ENCODE measurements around the gene TTN. TPM values are rescaled to one million over a fixed set of nuclear protein-coding genes. Genes with fewer than 3 reads are reported as not detected.

Gene TTN
- total and polyA plus RNA-seq, 2 of the 8 experiments (the other 6 are each of a cell fraction or from before 2014, with no cell fraction given) = 0.30 to 9.7 TPM

DNA sequence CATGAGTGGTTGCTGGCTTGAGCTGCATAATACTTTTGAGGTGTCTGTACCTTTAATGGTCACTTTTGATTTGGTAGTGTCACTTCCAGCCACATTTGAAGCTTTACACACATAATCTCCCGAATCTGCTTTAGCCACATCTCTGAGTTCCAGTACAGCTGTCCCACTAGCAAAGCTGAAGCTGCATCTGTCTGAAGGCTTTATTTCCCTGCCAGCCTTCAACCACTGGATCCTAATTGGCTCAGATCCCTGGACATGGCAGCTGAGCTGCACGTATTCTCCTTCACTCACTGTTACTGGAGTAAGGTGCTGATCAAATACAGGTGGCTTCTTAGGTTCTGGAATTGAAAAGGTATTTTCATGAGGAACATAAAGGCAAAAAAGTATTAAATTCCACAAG, 99.7 kb downstream of the TTN start:
- Histone ChIP-seq H3K27me3 (replicated peaks in 1 of 4; ENCODE audit: control insufficient read depth in 3 of 4, extremely low read depth in 1 of 4, insufficient read depth in 3 of 4, low read length in 3 of 4) (no peaks in the 10 kb centered on the region), H3K9me3 (ENCODE audit: insufficient read depth in 2 of 2, low read depth in 1 of 2, low read length in 1 of 2) (no peaks in the 10 kb centered on the region), H2AFZ (ENCODE audit: low read length) (no peak overlapping the region), H3K23me2 (ENCODE audit: low read depth, low read length) (no peaks in the 10 kb centered on the region), H2BK20ac (ENCODE audit: low read length) (no peak overlapping the region), H3K18ac (ENCODE audit: extremely low read depth, low read length) (no peak overlapping the region), H3K9ac (replicated peaks in 1 of 4; ENCODE audit: extremely low read depth in 1 of 4, low read depth in 3 of 4, low read length in 3 of 4) (no peak overlapping the region), H3K56ac (replicated peaks; ENCODE audit: insufficient read length, low read depth, low read length) (no peak overlapping the region), H3K4me3 (ENCODE audit: extremely low read depth in 1 of 4, insufficient read depth in 2 of 4, low read depth in 3 of 4, low read length in 4 of 4) (no peak overlapping the region), H4K20me1 (replicated peaks in 1 of 2; ENCODE audit: control insufficient read depth in 1 of 2, insufficient read depth in 2 of 2, low read length in 2 of 2) (no peaks in the 10 kb centered on the region), H3K4me2 (ENCODE audit: insufficient read depth in 1 of 2, low read depth in 2 of 2, low read length in 2 of 2) (no peak overlapping the region), H3K27ac (ENCODE audit: low read depth, low read length) (no peak overlapping the region), H3K79me1 (ENCODE audit: low read depth, low read length) (no peaks in the 10 kb centered on the region), H2BK15ac (ENCODE audit: low read length) (no peak overlapping the region), H2BK120ac (replicated peaks; ENCODE audit: low read depth, low read length) (no peak overlapping the region), H2BK5ac (ENCODE audit: low read depth, low read length) (no peak overlapping the region), H2BK12ac (ENCODE audit: low read depth, low read length) (no peak overlapping the region), H3K79me2 (ENCODE audit: control insufficient read depth in 1 of 2, insufficient read depth in 2 of 2, low read length in 2 of 2) (no peaks in the 10 kb centered on the region), H4K5ac (ENCODE audit: insufficient read length, low read depth, low read length) (no peak overlapping the region), H4K8ac (ENCODE audit: extremely low read depth, insufficient read depth, low read length) (no peak overlapping the region), H3K23ac (ENCODE audit: insufficient read length) (no peak overlapping the region), H3K4me1 (replicated peaks in 1 of 4; ENCODE audit: control insufficient read depth in 3 of 4, insufficient read depth in 4 of 4, low read length in 3 of 4) (no peaks in the 10 kb centered on the region), H4K91ac (replicated peaks; ENCODE audit: insufficient read length, low read length) (no peak overlapping the region), H3K36me3 (ENCODE audit: control insufficient read depth in 2 of 4, insufficient read depth in 4 of 4, low read length in 3 of 4) (no peaks in the 10 kb centered on the region), H2AK5ac (ENCODE audit: low read depth, low read length) (no peak overlapping the region), H3K4ac (replicated peaks; ENCODE audit: insufficient read length, low read depth, low read length) (no peak overlapping the region), H3K14ac (ENCODE audit: insufficient read length) (no peak overlapping the region)
- WGBS, 2 experiments (ENCODE audit: extremely low coverage in 1 of 2, insufficient coverage in 1 of 2, insufficient read length in 1 of 2, insufficient replicate concordance in 2 of 2, low coverage in 1 of 2, low lambda C conversion rate in 2 of 2, missing lambda C conversion rate in 1 of 2) = 88% methylated on average over 2 of the region's 2 CpGs; no CpG with 5 or more reads in 1 of the 2 experiments
- FAIRE-seq (no peak), DNase-seq (ENCODE audit: low read depth in 1 of 2, low spot score in 2 of 2) (no peak)
- CTCF ChIA-PET (ENCODE audit: partially characterized antibody) = interaction anchor here (1.0 to 1.3 kb wide), 2 partner anchors 11 to 24 kb away, joined by 3 read pairs; no protein-coding TSS in a partner anchor
- POLR2A ChIA-PET (ENCODE audit: partially characterized antibody) = no interaction called here
- TF ChIP-seq KDM5A (IDR thresholded peaks at IDR 0.05; ENCODE audit: low read length) (no peak), CHD1 (IDR thresholded peaks at IDR 0.05; ENCODE audit: low read depth, low read length) (no peak), YY1 (IDR thresholded peaks at IDR 0.05; ENCODE audit: low read depth, low read length) (no peak), SIX5 (IDR thresholded peaks at IDR 0.05; ENCODE audit: low read depth, low read length) (no peak), EGR1 (IDR thresholded peaks at IDR 0.05; ENCODE audit: borderline replicate concordance, low read depth, low read length) (no peak), POU5F1 (IDR thresholded peaks at IDR 0.05; ENCODE audit: low read depth, low read length) (no peak), SIRT6 (IDR thresholded peaks at IDR 0.05; ENCODE audit: low read length) (no peak), RBBP5 (IDR thresholded peaks at IDR 0.05; ENCODE audit: borderline replicate concordance, low read depth, low read length) (no peak), GTF2F1 (IDR thresholded peaks at IDR 0.05; ENCODE audit: borderline replicate concordance, low read depth, low read length) (no peak), TBP (IDR thresholded peaks at IDR 0.05; ENCODE audit: low read depth, low read length) (no peak), HDAC6 (IDR thresholded peaks at IDR 0.05; ENCODE audit: low read depth, low read length) (no peak), PHF8 (conservative IDR thresholded peaks at IDR 0.05; ENCODE audit: low read depth, low read length) (no peak)
- TF ChIP-seq, protein P1, sequence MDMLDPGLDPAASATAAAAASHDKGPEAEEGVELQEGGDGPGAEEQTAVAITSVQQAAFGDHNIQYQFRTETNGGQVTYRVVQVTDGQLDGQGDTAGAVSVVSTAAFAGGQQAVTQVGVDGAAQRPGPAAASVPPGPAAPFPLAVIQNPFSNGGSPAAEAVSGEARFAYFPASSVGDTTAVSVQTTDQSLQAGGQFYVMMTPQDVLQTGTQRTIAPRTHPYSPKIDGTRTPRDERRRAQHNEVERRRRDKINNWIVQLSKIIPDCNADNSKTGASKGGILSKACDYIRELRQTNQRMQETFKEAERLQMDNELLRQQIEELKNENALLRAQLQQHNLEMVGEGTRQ (IDR thresholded peaks at IDR 0.05; ENCODE audit: low read length) = no peak
- TF ChIP-seq, protein P2, sequence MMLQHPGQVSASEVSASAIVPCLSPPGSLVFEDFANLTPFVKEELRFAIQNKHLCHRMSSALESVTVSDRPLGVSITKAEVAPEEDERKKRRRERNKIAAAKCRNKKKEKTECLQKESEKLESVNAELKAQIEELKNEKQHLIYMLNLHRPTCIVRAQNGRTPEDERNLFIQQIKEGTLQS (IDR thresholded peaks at IDR 0.05; ENCODE audit: insufficient read depth, low read depth, low read length) = no peak

Measured in H1 (cell line).